ENCODE results near the gene SRGAP1.

SRGAP1 gene

GRCh38 chr12:64083285-64084210 lies 239.0 kb downstream of the SRGAP1 start:
- Histone ChIP-seq H3F3A (ENCODE audit: insufficient read depth, low read length) (no peaks in the 10 kb centered on the region), H3K27ac (ENCODE audit: low read depth, low read length, poor library complexity, severe bottlenecking) (no peak overlapping the region), H3K36me3 (ENCODE audit: insufficient read depth, low read length) (no peaks in the 10 kb centered on the region), H3K4me3 (ENCODE audit: low read depth, low read length, poor library complexity, severe bottlenecking) (no peak overlapping the region), H3K9me3 (ENCODE audit: low read length) (no peaks in the 10 kb centered on the region), H3K79me2 (ENCODE audit: insufficient read depth, low read length) (no peaks in the 10 kb centered on the region), H2AFZ (ENCODE audit: low read length) (no peak overlapping the region), H3K4me2 (ENCODE audit: low read length) (no peak overlapping the region), H3K27me3 (ENCODE audit: insufficient read depth, low read length) (no peaks in the 10 kb centered on the region), H3K4me1 (ENCODE audit: insufficient read depth, low read length, severe bottlenecking) (no peaks in the 10 kb centered on the region), H4K20me1 (ENCODE audit: insufficient read depth, low read length) (no peaks in the 10 kb centered on the region), H3K9ac (ENCODE audit: low read length) (no peak overlapping the region), H3K9me2 (ENCODE audit: low read depth, low read length) (no peaks in the 10 kb centered on the region)
- TF ChIP-seq, protein P1, sequence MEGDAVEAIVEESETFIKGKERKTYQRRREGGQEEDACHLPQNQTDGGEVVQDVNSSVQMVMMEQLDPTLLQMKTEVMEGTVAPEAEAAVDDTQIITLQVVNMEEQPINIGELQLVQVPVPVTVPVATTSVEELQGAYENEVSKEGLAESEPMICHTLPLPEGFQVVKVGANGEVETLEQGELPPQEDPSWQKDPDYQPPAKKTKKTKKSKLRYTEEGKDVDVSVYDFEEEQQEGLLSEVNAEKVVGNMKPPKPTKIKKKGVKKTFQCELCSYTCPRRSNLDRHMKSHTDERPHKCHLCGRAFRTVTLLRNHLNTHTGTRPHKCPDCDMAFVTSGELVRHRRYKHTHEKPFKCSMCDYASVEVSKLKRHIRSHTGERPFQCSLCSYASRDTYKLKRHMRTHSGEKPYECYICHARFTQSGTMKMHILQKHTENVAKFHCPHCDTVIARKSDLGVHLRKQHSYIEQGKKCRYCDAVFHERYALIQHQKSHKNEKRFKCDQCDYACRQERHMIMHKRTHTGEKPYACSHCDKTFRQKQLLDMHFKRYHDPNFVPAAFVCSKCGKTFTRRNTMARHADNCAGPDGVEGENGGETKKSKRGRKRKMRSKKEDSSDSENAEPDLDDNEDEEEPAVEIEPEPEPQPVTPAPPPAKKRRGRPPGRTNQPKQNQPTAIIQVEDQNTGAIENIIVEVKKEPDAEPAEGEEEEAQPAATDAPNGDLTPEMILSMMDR (IDR thresholded peaks at IDR 0.05; ENCODE audit: low read length), result no peak
- no peak for TF ChIP-seq EZH2 (IDR thresholded peaks at IDR 0.05; ENCODE audit: borderline replicate concordance, low read length)

- Histone ChIP-seq H3K4me3 (ENCODE audit: low read depth, low read length, poor library complexity, severe bottlenecking) (no peak overlapping the region), H4K20me1 (ENCODE audit: insufficient read depth, low read length) (no peaks in the 10 kb centered on the region), H2AFZ (ENCODE audit: low read length) (no peak overlapping the region), H3K36me3 (ENCODE audit: insufficient read depth, low read length) (no peaks in the 10 kb centered on the region), H3K4me2 (ENCODE audit: low read length) (no peak overlapping the region), H3K79me2 (ENCODE audit: insufficient read depth, low read length) (no peaks in the 10 kb centered on the region), H3K4me1 (ENCODE audit: insufficient read depth, low read length, severe bottlenecking) (no peaks in the 10 kb centered on the region), H3K9me2 (ENCODE audit: low read depth, low read length) (no peaks in the 10 kb centered on the region), H3K27ac (ENCODE audit: low read depth, low read length, poor library complexity, severe bottlenecking) (no peak overlapping the region), H3F3A (ENCODE audit: insufficient read depth, low read length) (no peaks in the 10 kb centered on the region), H3K27me3 (ENCODE audit: insufficient read depth, low read length) (no peaks in the 10 kb centered on the region), H3K9ac (ENCODE audit: low read length) (no peak overlapping the region), H3K9me3 (ENCODE audit: low read length) (no peaks in the 10 kb centered on the region)
- TF ChIP-seq EZH2 (IDR thresholded peaks at IDR 0.05; ENCODE audit: borderline replicate concordance, low read length), result no peak
- TF ChIP-seq, protein P1 (IDR thresholded peaks at IDR 0.05; ENCODE audit: low read length), result no peak
Observed at GRCh38 chr12:64085154-64085553, 240.7 kb downstream of the SRGAP1 start.

DNA sequence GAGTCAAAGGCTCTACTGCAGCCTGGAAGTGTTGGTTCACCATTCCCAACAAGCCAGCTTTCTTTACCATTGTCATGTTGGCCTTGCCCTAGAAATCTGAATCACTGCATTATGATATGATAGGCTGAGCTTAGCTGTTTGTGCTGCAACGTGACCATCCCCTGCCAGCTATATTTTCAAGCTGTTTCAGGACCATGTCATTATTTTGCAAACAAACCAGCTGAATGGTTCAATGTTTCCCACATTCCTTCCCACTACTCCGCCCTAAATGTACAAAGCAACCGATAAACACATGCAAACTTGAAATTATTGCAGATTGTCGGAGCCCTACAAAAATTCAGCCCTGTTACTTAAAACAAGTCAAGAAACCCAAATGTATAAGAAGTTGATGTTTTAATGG lies 241.5 kb downstream of the SRGAP1 start:
- H3K79me2 ChIP-seq (ENCODE audit: insufficient read depth, low read length), result no peaks in the 10 kb centered on the region
- H2AFZ ChIP-seq (ENCODE audit: low read length), result no peak overlapping the region
- H3K9me3 ChIP-seq (ENCODE audit: low read length), result no peaks in the 10 kb centered on the region
- no peak overlapping the region for H3K9ac ChIP-seq (ENCODE audit: low read length)
- no peaks in the 10 kb centered on the region for H3K36me3 ChIP-seq (ENCODE audit: insufficient read depth, low read length)
- H3K4me2 ChIP-seq (ENCODE audit: low read length), result no peak overlapping the region
- H3K4me1 ChIP-seq (ENCODE audit: insufficient read depth, low read length, severe bottlenecking), result no peaks in the 10 kb centered on the region
- no peaks in the 10 kb centered on the region for H4K20me1 ChIP-seq (ENCODE audit: insufficient read depth, low read length)
- H3K27ac ChIP-seq (ENCODE audit: low read depth, low read length, poor library complexity, severe bottlenecking), result no peak overlapping the region
- no peaks in the 10 kb centered on the region for H3K9me2 ChIP-seq (ENCODE audit: low read depth, low read length)
- H3F3A ChIP-seq (ENCODE audit: insufficient read depth, low read length), result no peaks in the 10 kb centered on the region
- no peak for TF ChIP-seq EZH2 (IDR thresholded peaks at IDR 0.05; ENCODE audit: borderline replicate concordance, low read length)
- TF ChIP-seq, protein P1 (IDR thresholded peaks at IDR 0.05; ENCODE audit: low read length), result no peak
- no peak overlapping the region for H3K4me3 ChIP-seq (ENCODE audit: low read depth, low read length, poor library complexity, severe bottlenecking)
- no peaks in the 10 kb centered on the region for H3K27me3 ChIP-seq (ENCODE audit: insufficient read depth, low read length)

All from OCI-LY1 (cell line).